SK-N-SH treated with all-trans-retinoic acid at 6 μM for 48 hours (cell line): ENCODE data around the gene TRMT13.

Experiments used
- ATAC-seq: fragments of 200-7000 bp; cut with Tn5 transposase; 3 replicates; pipeline ENCODE4 v1.9.1; 2020; ENCODE audit warnings: mild to moderate bottlenecking, moderate library complexity
- ARNTL ChIP-seq: fragments of 450-650 bp; formaldehyde crosslinking; IDR thresholded peaks from 2 replicates; pipeline ENCODE4 v1.5.0; 2020; ENCODE audit warnings: low read depth, mild to moderate bottlenecking, moderate library complexity, borderline replicate concordance
- BACH2 ChIP-seq: fragments of 250-450 bp; sonication (Bioruptor Pico); IDR thresholded peaks from 2 replicates; pipeline ENCODE4 v1.9.0; 2021; ENCODE audit warnings: mild to moderate bottlenecking, borderline replicate concordance
- CSDC2 ChIP-seq: fragments of 250-450 bp; sonication (Bioruptor Pico); IDR thresholded peaks from 2 replicates; pipeline ENCODE4 v1.5.0; 2020; ENCODE audit warnings: mild to moderate bottlenecking, moderate library complexity
- ESRRG ChIP-seq: fragments of 250-450 bp; sonication (Bioruptor Pico); IDR thresholded peaks from 2 replicates; pipeline ENCODE4 v1.6.1; 2021; ENCODE audit warnings: mild to moderate bottlenecking
- GLIS3 ChIP-seq: fragments of 250-450 bp; sonication (Bioruptor Pico); IDR thresholded peaks from 2 replicates; pipeline ENCODE4 v1.5.0; 2020; ENCODE audit warnings: mild to moderate bottlenecking, moderate library complexity
- ISL1 ChIP-seq: fragments of 250-450 bp; sonication (Bioruptor Pico); IDR thresholded peaks from 2 replicates; pipeline ENCODE4 v2.1.2; 2022; ENCODE audit warnings: mild to moderate bottlenecking, moderate library complexity
- OSR1 ChIP-seq: fragments of 250-450 bp; sonication (Bioruptor Pico); IDR thresholded peaks from 2 replicates; pipeline ENCODE4 v1.8.0; 2022; ENCODE audit warnings: moderate library complexity, mild to moderate bottlenecking, inconsistent platforms
- PPARA ChIP-seq: fragments of 250-450 bp; sonication (Bioruptor Pico); IDR thresholded peaks from 2 replicates; pipeline ENCODE4 v1.5.0; 2020; ENCODE audit warnings: mild to moderate bottlenecking, borderline replicate concordance
- RARB ChIP-seq: fragments of 250-450 bp; sonication (Bioruptor Pico); IDR thresholded peaks from 2 replicates; pipeline ENCODE4 v1.8.0; 2021; ENCODE audit warnings: mild to moderate bottlenecking, moderate library complexity
- SNAI2 ChIP-seq: fragments of 250-450 bp; sonication (Bioruptor Pico); IDR thresholded peaks from 2 replicates; pipeline ENCODE4 v1.5.0; 2020; ENCODE audit warnings: mild to moderate bottlenecking, moderate library complexity
- TCF4 ChIP-seq: fragments of 250-450 bp; sonication (Bioruptor Pico); IDR thresholded peaks from 2 replicates; pipeline ENCODE4 v1.8.0; 2021; ENCODE audit warnings: mild to moderate bottlenecking, moderate library complexity, borderline replicate concordance
- TOX ChIP-seq: fragments of 250-450 bp; sonication (Bioruptor Pico); IDR thresholded peaks from 2 replicates; pipeline ENCODE4 v1.8.0; 2021; ENCODE audit warnings: mild to moderate bottlenecking, moderate library complexity, borderline replicate concordance
- ZC3H10 ChIP-seq: fragments of 250-450 bp; sonication (Bioruptor Pico); IDR thresholded peaks from 2 replicates; pipeline ENCODE4 v1.5.1; 2021; ENCODE audit warnings: mild to moderate bottlenecking, moderate library complexity
- ZFP3 ChIP-seq: fragments of 250-450 bp; sonication (Bioruptor Pico); IDR thresholded peaks from 2 replicates; pipeline ENCODE4 v1.5.0; 2020; ENCODE audit warnings: mild to moderate bottlenecking, moderate library complexity
- ZFP30 ChIP-seq: fragments of 450-650 bp; formaldehyde crosslinking; IDR thresholded peaks from 2 replicates; pipeline ENCODE4 v1.5.0; 2022; ENCODE audit warnings: mild to moderate bottlenecking, moderate library complexity
- ZNF565 ChIP-seq: fragments of 450-650 bp; formaldehyde crosslinking; conservative IDR thresholded peaks from 2 replicates; pipeline ENCODE4 v1.5.0; 2020; ENCODE audit warnings: low read depth, mild to moderate bottlenecking, moderate library complexity
- ZNF70 ChIP-seq: fragments of 450-650 bp; formaldehyde crosslinking; IDR thresholded peaks from 2 replicates; pipeline ENCODE4 v1.5.0; 2020; ENCODE audit warnings: mild to moderate bottlenecking, moderate library complexity
- ZNF8 ChIP-seq: fragments of 450-650 bp; formaldehyde crosslinking; IDR thresholded peaks from 2 replicates; pipeline ENCODE4 v1.5.0; 2020; ENCODE audit warnings: mild to moderate bottlenecking, moderate library complexity
- TF ChIP-seq, protein P1 (sequence below): fragments of 250-450 bp; sonication (Bioruptor Pico); IDR thresholded peaks from 2 replicates; pipeline ENCODE4 v1.5.1; 2020; ENCODE audit warnings: low read depth, mild to moderate bottlenecking, moderate library complexity
- TF ChIP-seq, protein P2 (sequence below): fragments of 250-450 bp; sonication (Bioruptor Pico); IDR thresholded peaks from 2 replicates; pipeline ENCODE4 v1.8.0; 2020; ENCODE audit warnings: mild to moderate bottlenecking, moderate library complexity, borderline replicate concordance
- TF ChIP-seq, protein P3 (sequence below): fragments of 250-450 bp; sonication (Bioruptor Pico); IDR thresholded peaks from 2 replicates; pipeline ENCODE4 v1.5.0; 2020; ENCODE audit warnings: mild to moderate bottlenecking, moderate library complexity
- TF ChIP-seq, protein P4 (sequence below): fragments of 250-450 bp; sonication (Bioruptor Pico); IDR thresholded peaks from 2 replicates; pipeline ENCODE4 v1.5.1; 2021; ENCODE audit warnings: mild to moderate bottlenecking, moderate library complexity
- TF ChIP-seq, protein P5 (sequence below): fragments of 250-450 bp; sonication (Bioruptor Pico); IDR thresholded peaks from 2 replicates; pipeline ENCODE4 v1.8.0; 2021; ENCODE audit warnings: low read depth, mild to moderate bottlenecking, moderate library complexity, borderline replicate concordance

Gene TRMT13

DNA sequence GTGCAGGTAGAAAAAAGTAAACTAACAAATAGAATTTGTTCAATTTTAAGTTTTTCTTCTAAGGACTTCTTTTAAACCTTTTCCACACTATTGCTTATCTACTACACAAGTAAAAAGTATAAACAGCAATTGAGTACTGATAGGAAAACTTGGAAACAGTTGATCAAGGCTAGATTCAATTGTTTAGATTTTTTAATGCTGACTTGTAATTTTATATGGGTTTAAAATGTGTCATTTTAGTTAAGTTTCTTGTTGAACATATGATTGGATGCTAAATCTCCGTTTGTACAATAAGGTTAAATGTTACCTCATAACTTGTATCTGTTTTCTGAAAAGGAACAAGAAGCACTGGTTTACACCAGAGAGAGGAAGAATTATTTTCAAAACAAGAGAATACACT lies 5.7 kb upstream of the TRMT13 start:
- no peak for TF ChIP-seq SNAI2
- TF ChIP-seq, protein P1, sequence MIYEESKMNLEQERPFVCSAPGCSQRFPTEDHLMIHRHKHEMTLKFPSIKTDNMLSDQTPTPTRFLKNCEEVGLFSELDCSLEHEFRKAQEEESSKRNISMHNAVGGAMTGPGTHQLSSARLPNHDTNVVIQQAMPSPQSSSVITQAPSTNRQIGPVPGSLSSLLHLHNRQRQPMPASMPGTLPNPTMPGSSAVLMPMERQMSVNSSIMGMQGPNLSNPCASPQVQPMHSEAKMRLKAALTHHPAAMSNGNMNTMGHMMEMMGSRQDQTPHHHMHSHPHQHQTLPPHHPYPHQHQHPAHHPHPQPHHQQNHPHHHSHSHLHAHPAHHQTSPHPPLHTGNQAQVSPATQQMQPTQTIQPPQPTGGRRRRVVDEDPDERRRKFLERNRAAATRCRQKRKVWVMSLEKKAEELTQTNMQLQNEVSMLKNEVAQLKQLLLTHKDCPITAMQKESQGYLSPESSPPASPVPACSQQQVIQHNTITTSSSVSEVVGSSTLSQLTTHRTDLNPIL: no peak
- no peak for TF ChIP-seq TCF4 (CRISPR knock-in tag)
- TF ChIP-seq, protein P2, sequence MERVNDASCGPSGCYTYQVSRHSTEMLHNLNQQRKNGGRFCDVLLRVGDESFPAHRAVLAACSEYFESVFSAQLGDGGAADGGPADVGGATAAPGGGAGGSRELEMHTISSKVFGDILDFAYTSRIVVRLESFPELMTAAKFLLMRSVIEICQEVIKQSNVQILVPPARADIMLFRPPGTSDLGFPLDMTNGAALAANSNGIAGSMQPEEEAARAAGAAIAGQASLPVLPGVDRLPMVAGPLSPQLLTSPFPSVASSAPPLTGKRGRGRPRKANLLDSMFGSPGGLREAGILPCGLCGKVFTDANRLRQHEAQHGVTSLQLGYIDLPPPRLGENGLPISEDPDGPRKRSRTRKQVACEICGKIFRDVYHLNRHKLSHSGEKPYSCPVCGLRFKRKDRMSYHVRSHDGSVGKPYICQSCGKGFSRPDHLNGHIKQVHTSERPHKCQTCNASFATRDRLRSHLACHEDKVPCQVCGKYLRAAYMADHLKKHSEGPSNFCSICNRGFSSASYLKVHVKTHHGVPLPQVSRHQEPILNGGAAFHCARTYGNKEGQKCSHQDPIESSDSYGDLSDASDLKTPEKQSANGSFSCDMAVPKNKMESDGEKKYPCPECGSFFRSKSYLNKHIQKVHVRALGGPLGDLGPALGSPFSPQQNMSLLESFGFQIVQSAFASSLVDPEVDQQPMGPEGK (CRISPR knock-in tag): no peak
- no peak for TF ChIP-seq RARB (CRISPR knock-in tag)
- no peak for TF ChIP-seq BACH2 (CRISPR knock-in tag)
- TF ChIP-seq GLIS3 (CRISPR knock-in tag): no peak
- TF ChIP-seq CSDC2 (CRISPR knock-in tag): no peak
- TF ChIP-seq, protein P3, sequence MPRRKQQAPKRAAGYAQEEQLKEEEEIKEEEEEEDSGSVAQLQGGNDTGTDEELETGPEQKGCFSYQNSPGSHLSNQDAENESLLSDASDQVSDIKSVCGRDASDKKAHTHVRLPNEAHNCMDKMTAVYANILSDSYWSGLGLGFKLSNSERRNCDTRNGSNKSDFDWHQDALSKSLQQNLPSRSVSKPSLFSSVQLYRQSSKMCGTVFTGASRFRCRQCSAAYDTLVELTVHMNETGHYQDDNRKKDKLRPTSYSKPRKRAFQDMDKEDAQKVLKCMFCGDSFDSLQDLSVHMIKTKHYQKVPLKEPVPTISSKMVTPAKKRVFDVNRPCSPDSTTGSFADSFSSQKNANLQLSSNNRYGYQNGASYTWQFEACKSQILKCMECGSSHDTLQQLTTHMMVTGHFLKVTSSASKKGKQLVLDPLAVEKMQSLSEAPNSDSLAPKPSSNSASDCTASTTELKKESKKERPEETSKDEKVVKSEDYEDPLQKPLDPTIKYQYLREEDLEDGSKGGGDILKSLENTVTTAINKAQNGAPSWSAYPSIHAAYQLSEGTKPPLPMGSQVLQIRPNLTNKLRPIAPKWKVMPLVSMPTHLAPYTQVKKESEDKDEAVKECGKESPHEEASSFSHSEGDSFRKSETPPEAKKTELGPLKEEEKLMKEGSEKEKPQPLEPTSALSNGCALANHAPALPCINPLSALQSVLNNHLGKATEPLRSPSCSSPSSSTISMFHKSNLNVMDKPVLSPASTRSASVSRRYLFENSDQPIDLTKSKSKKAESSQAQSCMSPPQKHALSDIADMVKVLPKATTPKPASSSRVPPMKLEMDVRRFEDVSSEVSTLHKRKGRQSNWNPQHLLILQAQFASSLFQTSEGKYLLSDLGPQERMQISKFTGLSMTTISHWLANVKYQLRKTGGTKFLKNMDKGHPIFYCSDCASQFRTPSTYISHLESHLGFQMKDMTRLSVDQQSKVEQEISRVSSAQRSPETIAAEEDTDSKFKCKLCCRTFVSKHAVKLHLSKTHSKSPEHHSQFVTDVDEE (CRISPR knock-in tag): no peak
- TF ChIP-seq PPARA (CRISPR knock-in tag): no peak
- no peak for TF ChIP-seq ZNF70 (CRISPR knock-in tag)
- no peak for TF ChIP-seq ZFP30 (CRISPR knock-in tag)
- TF ChIP-seq, protein P4, sequence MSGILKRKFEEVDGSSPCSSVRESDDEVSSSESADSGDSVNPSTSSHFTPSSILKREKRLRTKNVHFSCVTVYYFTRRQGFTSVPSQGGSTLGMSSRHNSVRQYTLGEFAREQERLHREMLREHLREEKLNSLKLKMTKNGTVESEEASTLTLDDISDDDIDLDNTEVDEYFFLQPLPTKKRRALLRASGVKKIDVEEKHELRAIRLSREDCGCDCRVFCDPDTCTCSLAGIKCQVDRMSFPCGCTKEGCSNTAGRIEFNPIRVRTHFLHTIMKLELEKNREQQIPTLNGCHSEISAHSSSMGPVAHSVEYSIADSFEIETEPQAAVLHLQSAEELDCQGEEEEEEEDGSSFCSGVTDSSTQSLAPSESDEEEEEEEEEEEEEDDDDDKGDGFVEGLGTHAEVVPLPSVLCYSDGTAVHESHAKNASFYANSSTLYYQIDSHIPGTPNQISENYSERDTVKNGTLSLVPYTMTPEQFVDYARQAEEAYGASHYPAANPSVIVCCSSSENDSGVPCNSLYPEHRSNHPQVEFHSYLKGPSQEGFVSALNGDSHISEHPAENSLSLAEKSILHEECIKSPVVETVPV: no peak
- TF ChIP-seq ZFP3: no peak
- TF ChIP-seq ZNF8 (CRISPR knock-in tag): no peak
- no peak for TF ChIP-seq ESRRG (CRISPR knock-in tag)
- TF ChIP-seq, protein P5, sequence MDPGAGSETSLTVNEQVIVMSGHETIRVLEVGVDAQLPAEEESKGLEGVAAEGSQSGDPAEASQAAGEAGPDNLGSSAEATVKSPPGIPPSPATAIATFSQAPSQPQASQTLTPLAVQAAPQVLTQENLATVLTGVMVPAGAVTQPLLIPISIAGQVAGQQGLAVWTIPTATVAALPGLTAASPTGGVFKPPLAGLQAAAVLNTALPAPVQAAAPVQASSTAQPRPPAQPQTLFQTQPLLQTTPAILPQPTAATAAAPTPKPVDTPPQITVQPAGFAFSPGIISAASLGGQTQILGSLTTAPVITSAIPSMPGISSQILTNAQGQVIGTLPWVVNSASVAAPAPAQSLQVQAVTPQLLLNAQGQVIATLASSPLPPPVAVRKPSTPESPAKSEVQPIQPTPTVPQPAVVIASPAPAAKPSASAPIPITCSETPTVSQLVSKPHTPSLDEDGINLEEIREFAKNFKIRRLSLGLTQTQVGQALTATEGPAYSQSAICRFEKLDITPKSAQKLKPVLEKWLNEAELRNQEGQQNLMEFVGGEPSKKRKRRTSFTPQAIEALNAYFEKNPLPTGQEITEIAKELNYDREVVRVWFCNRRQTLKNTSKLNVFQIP (CRISPR knock-in tag): no peak
- no peak for TF ChIP-seq ZNF565

DNA sequence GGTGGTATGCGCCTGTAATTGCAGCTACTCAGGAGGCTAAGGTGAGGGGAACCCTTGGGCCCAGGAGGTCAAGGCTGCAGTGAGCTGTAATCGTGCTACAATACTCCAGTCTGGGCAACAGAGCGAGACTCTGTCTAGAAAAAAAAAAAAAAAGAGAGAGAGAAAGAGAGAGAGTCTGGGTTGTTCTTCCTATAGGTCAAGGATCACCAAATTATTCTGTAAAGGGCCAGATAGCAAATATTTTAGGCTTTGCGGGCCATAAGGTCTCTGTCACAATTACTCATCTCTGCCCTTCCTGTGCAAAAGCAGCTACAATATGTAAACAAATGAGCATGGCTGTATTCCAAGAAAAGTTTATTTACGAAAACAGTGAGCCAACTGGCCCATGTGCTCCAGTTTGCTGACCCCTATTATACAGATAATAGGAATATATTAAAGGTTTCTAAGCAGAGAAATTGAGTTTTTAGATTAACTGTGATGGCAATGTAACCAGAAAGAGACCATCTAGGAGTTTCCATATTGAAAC lies 2.3 kb upstream of the TRMT13 start:
- TF ChIP-seq BACH2 (CRISPR knock-in tag): no peak
- TF ChIP-seq, protein P5 (CRISPR knock-in tag): no peak
- no peak for TF ChIP-seq ARNTL (CRISPR knock-in tag)
- TF ChIP-seq TOX (CRISPR knock-in tag): no peak
- no peak for TF ChIP-seq ZFP30 (CRISPR knock-in tag)
- TF ChIP-seq CSDC2 (CRISPR knock-in tag): no peak
- TF ChIP-seq, protein P1: no peak
- TF ChIP-seq ZNF70 (CRISPR knock-in tag): no peak
- TF ChIP-seq ZNF8 (CRISPR knock-in tag): no peak
- TF ChIP-seq, protein P4: no peak
- TF ChIP-seq PPARA (CRISPR knock-in tag): no peak
- TF ChIP-seq RARB (CRISPR knock-in tag): no peak
- TF ChIP-seq ZNF565: no peak
- TF ChIP-seq ZC3H10 (CRISPR knock-in tag): no peak
- no peak for TF ChIP-seq ZFP3
- TF ChIP-seq OSR1 (CRISPR knock-in tag): no peak
- TF ChIP-seq SNAI2: no peak
- TF ChIP-seq ISL1 (CRISPR knock-in tag): no peak
- TF ChIP-seq, protein P2 (CRISPR knock-in tag): no peak
- no peak for ATAC-seq

More for the DNA sequence above, 5.7 kb upstream of the TRMT13 start:
- ATAC-seq: no peak
